GM19397 (cell line): ENCODE data around the gene KLK6.

Source experiments
- ATAC-seq: cut with Tn5 transposase; IDR thresholded peaks from one replicate; pipeline ENCODE4 v1.9.1; 2021; ENCODE audit warnings: mild to moderate bottlenecking, moderate library complexity; ENCODE audit not compliant: unreplicated experiment

Gene KLK6

DNA sequence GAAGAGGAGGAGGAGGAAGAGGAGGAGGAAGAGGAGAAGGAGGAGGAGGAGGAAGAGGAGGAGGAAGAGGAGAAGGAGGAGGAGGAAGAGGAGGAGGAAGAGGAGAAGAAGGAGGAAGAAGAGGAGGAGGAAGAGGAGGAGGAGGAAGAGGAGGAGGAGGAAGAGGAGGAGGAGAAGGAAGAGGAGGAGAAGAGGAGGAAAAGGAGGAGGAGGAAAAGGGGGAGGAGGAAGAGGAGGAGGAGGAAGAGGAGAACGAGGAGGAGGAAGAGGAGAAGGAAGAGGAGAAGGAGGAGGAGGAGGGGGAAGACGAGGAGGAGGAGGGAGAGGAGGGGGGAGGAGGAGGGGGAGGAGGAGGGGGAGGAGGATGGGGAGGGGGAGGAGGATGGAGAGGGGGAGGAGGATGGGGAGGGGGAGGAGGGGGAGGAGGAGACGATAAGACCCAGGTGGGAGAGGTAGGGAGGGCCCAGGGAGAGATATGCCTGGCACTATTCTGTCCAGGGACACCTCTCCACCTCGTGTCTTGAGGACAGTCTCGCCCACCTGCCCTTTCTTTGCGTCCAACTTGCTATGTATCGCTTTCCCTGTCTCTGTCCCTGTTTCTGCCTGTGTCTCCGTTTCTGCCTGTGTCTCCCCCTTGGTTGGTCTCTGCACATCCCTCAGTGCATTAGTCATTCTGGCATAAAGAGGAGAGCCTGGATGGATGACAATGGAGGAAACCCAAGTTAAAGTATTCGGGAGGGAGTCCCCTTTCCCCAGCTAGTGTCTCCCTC lies 9.5 kb downstream of the KLK6 start:
- ATAC-seq, result no peak

GRCh38 chr19:50957587-50957986 lies 11.8 kb downstream of the KLK6 start:
- ATAC-seq, result no peak

DNA sequence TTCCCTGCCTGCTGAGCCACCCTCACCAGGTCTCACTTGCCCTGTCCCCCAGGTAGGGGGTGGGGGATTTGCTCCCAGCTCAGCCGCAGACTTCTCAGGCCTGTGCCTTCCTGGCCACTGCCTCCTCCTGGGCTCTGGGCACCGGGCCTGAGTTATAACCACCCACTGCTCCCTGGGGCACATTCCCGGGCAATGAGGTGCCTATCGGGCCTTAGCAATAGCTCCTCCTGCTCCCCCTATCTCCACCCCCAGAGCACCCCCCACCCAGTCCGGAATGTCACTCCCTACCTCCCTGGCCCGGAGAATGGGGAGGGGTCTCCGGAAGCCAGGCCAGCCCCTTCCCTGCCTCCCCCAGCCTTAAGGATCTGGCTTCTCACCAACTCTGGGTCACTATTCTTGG lies 16.5 kb downstream of the KLK6 start, which contains the start of gene KLK5:
Gene KLK5 (minus strand): TSS at position 129 of the 400 bp plus-strand sequence. CDS start 381 bp downstream, outside the sequence.
- no peak for ATAC-seq

DNA sequence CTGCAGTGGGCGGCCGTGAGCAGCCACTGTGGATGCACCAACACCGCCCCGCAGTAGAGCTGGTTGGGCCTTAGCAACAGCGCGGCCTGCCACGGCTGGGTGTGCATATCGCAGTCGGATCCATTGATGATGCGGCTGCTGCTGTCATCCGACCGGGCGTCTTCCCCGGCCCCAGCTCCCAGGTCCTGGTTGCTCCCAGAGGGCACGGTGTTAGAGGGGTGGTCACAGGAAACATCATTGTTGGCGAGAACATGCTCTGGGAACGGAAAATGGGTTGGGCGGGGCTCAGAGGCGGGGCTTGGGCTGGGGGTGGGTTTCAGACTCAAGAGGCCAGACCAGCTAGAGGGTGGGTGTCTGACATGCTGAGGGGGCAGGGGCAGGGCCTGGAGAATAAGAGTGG lies 19.5 kb downstream of the KLK6 start:
- no peak for ATAC-seq

DNA sequence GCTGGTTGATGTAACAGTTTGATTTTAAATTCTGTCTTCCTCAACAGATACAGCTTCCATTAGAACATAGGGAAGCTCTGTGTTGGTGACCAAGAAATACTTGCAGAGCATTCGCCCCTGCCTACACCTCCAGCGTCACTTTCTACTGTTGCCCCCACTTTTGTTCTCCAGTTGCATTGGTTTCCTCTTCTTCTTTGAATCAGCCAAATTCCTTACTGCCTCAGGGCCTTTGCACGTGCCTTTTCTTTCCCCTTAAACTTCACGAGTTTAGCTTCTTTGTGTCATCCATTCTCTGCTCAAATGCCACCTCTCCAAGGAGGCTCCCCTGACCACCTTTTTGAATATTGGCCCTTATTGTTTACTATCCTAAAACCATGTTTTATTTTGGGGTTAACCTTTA lies 22.3 kb downstream of the KLK6 start:
- no peak for ATAC-seq

GRCh38 chr19:50944795-50945194 lies 24.6 kb downstream of the KLK6 start:
- no peak for ATAC-seq

DNA sequence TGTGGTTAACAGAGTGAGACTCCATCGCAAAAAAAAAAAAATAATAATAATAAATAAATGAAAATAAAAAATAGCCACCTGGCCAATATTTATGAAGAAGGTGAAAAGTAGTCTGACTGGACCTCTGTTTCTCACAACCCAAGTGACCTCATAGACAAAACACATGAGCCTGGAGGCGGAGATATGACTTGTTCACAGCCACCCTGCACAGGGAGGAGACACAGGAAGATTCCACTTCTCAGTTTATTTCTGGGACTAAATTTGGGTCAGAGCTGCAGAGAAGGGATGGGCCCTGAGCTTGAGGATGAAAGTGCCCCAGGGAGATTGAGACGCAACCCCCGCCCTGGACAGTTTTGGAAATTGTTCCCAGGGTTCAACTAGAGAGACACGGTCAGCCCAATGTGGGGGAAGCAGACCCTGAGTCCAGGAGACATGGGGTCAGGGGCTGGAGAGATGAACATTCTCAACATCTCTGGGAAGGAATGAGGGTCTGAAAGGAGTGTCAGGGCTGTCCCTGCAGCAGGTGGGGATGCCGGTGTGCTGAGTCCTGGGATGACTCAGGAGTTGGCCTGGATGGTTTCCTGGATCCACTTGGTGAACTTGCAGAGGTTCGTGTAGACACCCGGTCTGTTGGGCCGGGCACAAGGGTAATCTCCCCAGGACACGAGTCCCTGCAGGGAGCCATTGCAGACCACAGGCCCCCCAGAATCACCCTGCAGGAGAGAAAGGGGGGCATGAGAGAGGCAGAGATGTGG lies 26.1 kb downstream of the KLK6 start:
- no peak for ATAC-seq

- no peak for ATAC-seq
These were observed 29.8 kb downstream of the KLK6 start for GRCh38 chr19:50939596-50939995.

- no peak for ATAC-seq
These were observed 35.8 kb downstream of the KLK6 start for GRCh38 chr19:50933640-50934039.

DNA sequence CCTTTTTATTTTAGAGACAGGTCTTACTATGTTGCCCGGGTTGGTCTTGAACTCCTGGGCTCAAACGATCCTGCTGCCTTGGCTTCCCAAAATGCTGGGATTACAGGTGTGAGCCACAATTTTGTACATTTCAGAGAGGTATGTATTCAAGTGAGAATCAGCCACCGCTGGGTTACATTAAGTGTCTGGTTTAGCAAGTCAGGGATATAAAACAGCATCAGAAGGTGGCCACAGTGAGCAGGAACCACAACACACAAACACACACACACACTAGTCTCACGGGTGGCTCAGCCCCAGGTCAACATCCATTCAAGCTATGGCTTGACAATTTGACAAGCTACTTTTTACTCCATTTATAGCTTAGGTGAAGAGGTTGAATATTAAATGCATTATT lies 36.7 kb downstream of the KLK6 start:
- no peak for ATAC-seq

GRCh38 chr19:50932018-50932689 lies 37.2 kb downstream of the KLK6 start:
- no peak for ATAC-seq

DNA sequence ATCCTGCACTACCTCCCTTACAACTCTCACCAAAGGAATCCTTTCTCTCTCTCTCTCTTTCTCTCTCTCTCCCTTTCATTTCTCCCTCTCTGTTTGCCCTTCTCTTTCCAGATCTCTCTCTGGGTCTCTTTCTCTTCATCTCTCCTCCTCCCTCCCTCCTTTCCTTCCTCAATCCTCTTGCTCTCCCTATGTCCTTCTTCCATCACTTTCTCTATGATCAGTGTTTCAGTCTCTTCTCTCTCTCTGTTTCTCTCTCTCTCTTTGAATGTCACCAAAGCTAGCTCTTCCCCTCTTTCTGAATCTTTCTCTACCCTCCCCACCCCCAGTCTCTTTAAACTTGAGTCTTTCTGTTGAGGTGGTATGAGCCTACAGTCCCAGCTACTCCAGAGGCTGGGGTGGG lies 38.4 kb downstream of the KLK6 start:
- no peak for ATAC-seq

DNA sequence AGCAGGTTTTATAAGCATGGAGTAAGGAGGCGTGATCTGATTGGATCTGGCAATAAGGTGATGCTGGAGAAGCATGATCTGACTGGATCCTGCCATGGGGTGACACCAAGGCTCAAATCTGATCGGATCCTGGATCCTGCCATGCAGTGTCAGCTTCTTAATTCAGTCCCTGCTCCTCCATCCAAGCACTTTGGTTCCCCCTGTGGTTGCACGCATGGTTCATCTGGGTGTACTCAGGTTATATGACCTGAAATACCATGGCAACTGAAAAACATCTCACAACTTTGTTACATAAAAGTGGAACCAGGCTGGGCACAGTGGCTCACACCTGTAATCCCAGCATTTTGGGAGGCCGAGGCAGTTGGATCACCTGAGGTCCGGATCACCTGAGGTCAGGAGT lies 40.6 kb downstream of the KLK6 start:
- ATAC-seq, result no peak

GRCh38 chr19:50926144-50926543 lies 43.2 kb downstream of the KLK6 start:
- no peak for ATAC-seq

DNA sequence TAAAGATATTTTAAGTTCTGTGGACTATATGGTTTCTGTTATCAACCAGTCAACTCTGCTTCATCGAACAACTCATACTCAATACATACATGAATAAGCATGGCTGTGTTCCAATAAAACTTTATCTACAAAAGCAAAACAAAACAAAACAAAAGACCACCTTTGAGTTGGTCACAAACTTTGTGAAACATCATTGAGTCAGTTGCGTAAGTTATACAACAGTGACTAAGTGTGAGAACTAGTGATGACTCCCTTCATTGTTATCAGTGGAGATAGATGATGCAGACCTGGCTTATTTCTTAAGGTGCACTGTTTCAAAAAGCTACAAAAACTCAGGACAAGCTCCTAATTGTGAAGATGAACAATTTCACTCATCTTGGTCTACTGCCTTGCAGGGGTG lies 43.7 kb downstream of the KLK6 start:
- ATAC-seq, result no peak

GRCh38 chr19:50924586-50924985 lies 44.8 kb downstream of the KLK6 start:
- no peak for ATAC-seq

- ATAC-seq, result no peak
These were observed 47.0 kb downstream of the KLK6 start for GRCh38 chr19:50922317-50922853.

DNA sequence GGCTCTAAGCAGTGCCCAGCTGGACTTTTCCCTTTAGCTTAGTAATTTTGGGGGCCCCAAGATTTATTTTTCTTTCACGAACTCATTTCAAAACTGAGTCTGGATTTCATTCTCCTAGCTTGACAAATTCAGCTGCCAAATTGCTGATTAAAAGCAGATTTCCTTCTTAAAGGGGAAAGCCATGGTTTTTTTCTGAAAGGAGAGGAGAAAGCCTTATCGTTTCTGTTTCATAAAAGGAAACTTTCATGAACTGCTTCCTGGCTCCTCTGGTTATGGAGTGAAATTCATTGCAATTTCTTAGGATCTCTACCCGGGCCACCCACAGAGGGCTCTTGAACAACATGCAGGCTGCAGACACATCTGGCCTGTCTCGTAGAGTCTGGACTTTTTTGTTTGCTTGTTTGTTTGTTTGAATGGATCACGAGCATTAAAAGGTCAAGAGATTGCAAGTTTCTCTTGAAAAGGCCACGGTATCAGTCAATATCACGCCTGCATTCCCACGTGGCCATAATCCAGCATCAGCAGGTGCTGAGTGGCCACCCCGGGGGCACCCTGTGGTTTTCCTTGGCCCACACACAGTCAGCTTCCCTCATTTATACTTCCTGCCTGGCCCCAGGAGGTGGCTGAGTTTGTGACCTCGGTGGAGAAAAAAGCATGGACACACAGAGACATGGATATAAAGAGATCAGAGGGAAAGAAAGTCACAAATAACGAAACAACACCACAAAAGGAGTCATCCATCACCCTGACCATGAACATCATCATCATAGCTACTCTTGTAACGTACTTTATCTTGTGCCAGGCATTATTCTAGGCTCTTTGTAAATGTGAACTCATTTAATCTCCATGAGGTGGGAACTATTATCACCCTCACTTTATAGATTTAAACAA lies 47.7 kb downstream of the KLK6 start:
- no peak for ATAC-seq

GRCh38 chr19:50916069-50916468 lies 53.3 kb downstream of the KLK6 start:
- ATAC-seq, result no peak
